Fibroblast of lung (primary cell): ENCODE results near the gene CMTR2. TPM values are rescaled to one million over a fixed set of nuclear protein-coding genes. Genes with fewer than 3 reads are reported as not detected.

Experiments used
- DNase-seq, 2 donors: peaks; one replicate each; pipeline versions ENCODE4 v3.0.0 to v3.0.0-alpha.2; 2010; ENCODE audit warnings: low read depth in 2 of 2
- H2AFZ ChIP-seq: 2 replicates; pipeline ENCODE4 v1.5.1; 2012; ENCODE audit warnings: low read length, control low read depth, inconsistent platforms
- H3K27ac ChIP-seq: 2 replicates; pipeline ENCODE4 v1.5.1; 2011; ENCODE audit warnings: low read length, control low read depth; ENCODE audit not compliant: insufficient read depth
- H3K27me3 ChIP-seq: 2 replicates; pipeline ENCODE4 v1.5.1; 2011; ENCODE audit warnings: mild to moderate bottlenecking, low read length; ENCODE audit not compliant: control insufficient read depth, insufficient read depth
- H3K36me3 ChIP-seq: 2 replicates; pipeline ENCODE4 v1.5.1; 2011; ENCODE audit warnings: low read length; ENCODE audit not compliant: control insufficient read depth, insufficient read depth
- H3K4me1 ChIP-seq: 2 replicates; pipeline ENCODE4 v1.5.1; 2011; ENCODE audit warnings: low read length; ENCODE audit not compliant: control insufficient read depth, insufficient read depth; ENCODE audit errors: extremely low read depth
- H3K4me2 ChIP-seq: 2 replicates; pipeline ENCODE4 v1.5.1; 2011; ENCODE audit warnings: low read length, control low read depth; ENCODE audit not compliant: insufficient read depth; ENCODE audit errors: extremely low read depth
- H3K4me3 ChIP-seq, 4 experiments: fragments of 200-600 bp in 1 of 4; sonication (generic) in 1 of 4; replicated peaks in 1 of 4; 2 replicates each; pipeline ENCODE4 v1.5.1; 2011 to 2016; ENCODE audit warnings: low read length in 4 of 4, low read depth in 3 of 4, mild to moderate bottlenecking in 3 of 4, control low read depth in 2 of 4, inconsistent platforms in 1 of 4, mixed read lengths in 1 of 4; ENCODE audit not compliant: insufficient read depth in 1 of 4; ENCODE audit errors: control extremely low read depth in 1 of 4
- H3K79me2 ChIP-seq: 2 replicates; pipeline ENCODE4 v1.5.1; 2012; ENCODE audit warnings: mild to moderate bottlenecking, low read length, inconsistent platforms; ENCODE audit not compliant: control insufficient read depth, insufficient read depth
- H3K9ac ChIP-seq: 2 replicates; pipeline ENCODE4 v1.5.1; 2011; ENCODE audit warnings: mild to moderate bottlenecking, low read length, control low read depth; ENCODE audit not compliant: insufficient read depth
- H3K9me3 ChIP-seq: 2 replicates; pipeline ENCODE4 v1.5.1; 2012; ENCODE audit warnings: low read depth, low read length; ENCODE audit not compliant: control insufficient read depth, insufficient read depth
- H4K20me1 ChIP-seq: 2 replicates; pipeline ENCODE4 v1.5.1; 2011; ENCODE audit warnings: low read length; ENCODE audit not compliant: control insufficient read depth, insufficient read depth; ENCODE audit errors: extremely low read depth
- EZH2 ChIP-seq: IDR thresholded peaks from 2 replicates; pipeline ENCODE4 v1.5.1; 2012; ENCODE audit warnings: low read length, control low read depth, mild to moderate bottlenecking; ENCODE audit errors: missing control alignments
- polyA plus RNA-seq, 2 donors: library from polyadenylated mRNA; depleted of rRNA in 1 of 2; stranded (reverse) in 1 of 2; unstranded in 1 of 2; fragments of >200 nt; gene quantifications; 2 replicates each; pipeline ENCODE4 v1.2.1, GENCODE V29; 2011 to 2012; ENCODE audit warnings: missing spikeins in 1 of 2
- total RNA-seq: library from RNA; depleted of rRNA; stranded (reverse); fragments of >200 nt; gene quantifications from 2 replicates; pipeline ENCODE4 v1.2.1, GENCODE V29; 2014
- TF ChIP-seq, protein P1 (sequence below), 2 donors: IDR thresholded peaks in 1 of 2; conservative IDR thresholded peaks in 1 of 2; 1 replicate in 1 of 2; 2 replicates in 1 of 2; pipeline ENCODE4 v1.5.1; 2011 to 2012; ENCODE audit warnings: low read length in 2 of 2, control low read depth in 1 of 2, inconsistent platforms in 1 of 2, low read depth in 1 of 2, mild to moderate bottlenecking in 1 of 2

CMTR2 gene
- total and polyA plus RNA-seq, 2 donors (not counting 1 experiment from before 2014, with no cell fraction given), result 22.1 to 29.2 TPM

GRCh38 chr16:71259086-71259485 lies 30.1 kb downstream of the CMTR2 start:
- no peak overlapping the region for H3K27ac ChIP-seq
- no peak overlapping the region for H3K4me2 ChIP-seq
- no peaks in the 10 kb centered on the region for H3K4me1 ChIP-seq
- no peaks in the 10 kb centered on the region for H4K20me1 ChIP-seq
- H3K79me2 ChIP-seq, result no peaks in the 10 kb centered on the region
- no peaks in the 10 kb centered on the region for H3K27me3 ChIP-seq
- no peaks in the 10 kb centered on the region for H3K9me3 ChIP-seq
- no peak overlapping the region for H3K9ac ChIP-seq
- no peak overlapping the region for H3K4me3 ChIP-seq
- no peaks in the 10 kb centered on the region for H3K36me3 ChIP-seq
- H2AFZ ChIP-seq, result no peak overlapping the region
- TF ChIP-seq, protein P1, sequence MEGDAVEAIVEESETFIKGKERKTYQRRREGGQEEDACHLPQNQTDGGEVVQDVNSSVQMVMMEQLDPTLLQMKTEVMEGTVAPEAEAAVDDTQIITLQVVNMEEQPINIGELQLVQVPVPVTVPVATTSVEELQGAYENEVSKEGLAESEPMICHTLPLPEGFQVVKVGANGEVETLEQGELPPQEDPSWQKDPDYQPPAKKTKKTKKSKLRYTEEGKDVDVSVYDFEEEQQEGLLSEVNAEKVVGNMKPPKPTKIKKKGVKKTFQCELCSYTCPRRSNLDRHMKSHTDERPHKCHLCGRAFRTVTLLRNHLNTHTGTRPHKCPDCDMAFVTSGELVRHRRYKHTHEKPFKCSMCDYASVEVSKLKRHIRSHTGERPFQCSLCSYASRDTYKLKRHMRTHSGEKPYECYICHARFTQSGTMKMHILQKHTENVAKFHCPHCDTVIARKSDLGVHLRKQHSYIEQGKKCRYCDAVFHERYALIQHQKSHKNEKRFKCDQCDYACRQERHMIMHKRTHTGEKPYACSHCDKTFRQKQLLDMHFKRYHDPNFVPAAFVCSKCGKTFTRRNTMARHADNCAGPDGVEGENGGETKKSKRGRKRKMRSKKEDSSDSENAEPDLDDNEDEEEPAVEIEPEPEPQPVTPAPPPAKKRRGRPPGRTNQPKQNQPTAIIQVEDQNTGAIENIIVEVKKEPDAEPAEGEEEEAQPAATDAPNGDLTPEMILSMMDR (conservative IDR thresholded peaks at IDR 0.05 in 1 of 2, IDR thresholded peaks at IDR 0.05 in 1 of 2; ENCODE audit: low read depth in 1 of 2, low read length in 2 of 2), result no peak
- no peak for TF ChIP-seq EZH2
- DNase-seq, result no peak

DNA sequence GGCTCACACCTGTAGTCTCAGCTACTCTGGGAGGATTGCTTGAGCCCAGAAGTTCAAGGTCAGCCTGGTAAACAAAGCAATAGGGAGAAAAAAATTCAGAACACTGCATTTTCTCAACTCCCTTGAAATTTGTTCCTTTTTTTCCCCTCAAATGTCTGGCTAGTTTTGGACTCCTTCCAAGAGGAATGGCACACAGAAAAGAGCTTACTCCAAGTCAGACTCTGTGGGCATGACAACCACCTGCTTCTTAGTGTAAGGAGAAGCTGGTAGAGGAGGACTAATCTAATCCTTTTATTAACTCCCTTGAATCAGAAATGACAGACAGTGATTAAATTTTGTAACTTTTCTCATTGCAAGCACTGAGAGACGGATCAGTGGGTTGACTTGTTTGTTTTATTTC lies 30.8 kb downstream of the CMTR2 start:
- H2AFZ ChIP-seq, result no peak overlapping the region
- H4K20me1 ChIP-seq, result no peaks in the 10 kb centered on the region
- H3K9ac ChIP-seq, result no peak overlapping the region
- no peaks in the 10 kb centered on the region for H3K9me3 ChIP-seq
- H3K79me2 ChIP-seq, result no peaks in the 10 kb centered on the region
- H3K27me3 ChIP-seq, result no peaks in the 10 kb centered on the region
- no peak overlapping the region for H3K27ac ChIP-seq
- TF ChIP-seq, protein P1 (conservative IDR thresholded peaks at IDR 0.05 in 1 of 2, IDR thresholded peaks at IDR 0.05 in 1 of 2; ENCODE audit: low read depth in 1 of 2, low read length in 2 of 2), result no peak
- no peak for TF ChIP-seq EZH2
- H3K4me3 ChIP-seq, result no peak overlapping the region
- H3K36me3 ChIP-seq, result no peaks in the 10 kb centered on the region
- no peak overlapping the region for H3K4me2 ChIP-seq
- no peak for DNase-seq
- H3K4me1 ChIP-seq, result no peaks in the 10 kb centered on the region

DNA sequence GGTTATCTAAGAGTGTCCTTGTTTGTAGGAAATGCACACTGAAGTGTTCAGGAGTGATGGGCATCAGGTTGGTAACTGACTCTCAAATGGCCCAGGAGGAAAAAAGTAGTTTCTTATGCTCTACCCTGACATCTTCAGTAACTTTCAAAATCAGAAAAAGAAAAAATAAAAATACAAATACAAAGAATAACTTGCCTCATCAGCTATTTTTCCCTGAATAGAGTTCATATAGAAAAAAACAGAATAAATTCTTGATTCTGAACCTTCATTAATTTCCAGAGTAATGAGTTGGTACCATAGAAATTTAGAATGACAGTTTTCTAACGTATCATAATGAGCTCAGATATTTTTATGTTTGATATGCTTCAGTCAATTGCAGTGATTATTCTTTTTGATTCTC lies 31.4 kb downstream of the CMTR2 start:
- TF ChIP-seq EZH2, result no peak
- TF ChIP-seq, protein P1 (conservative IDR thresholded peaks at IDR 0.05 in 1 of 2, IDR thresholded peaks at IDR 0.05 in 1 of 2; ENCODE audit: low read depth in 1 of 2, low read length in 2 of 2), result no peak
- no peak overlapping the region for H3K4me2 ChIP-seq
- no peaks in the 10 kb centered on the region for H4K20me1 ChIP-seq

More for the DNA sequence above, 31.4 kb downstream of the CMTR2 start:
- no peaks in the 10 kb centered on the region for H3K36me3 ChIP-seq
- H3K4me1 ChIP-seq, result no peaks in the 10 kb centered on the region
- H3K9ac ChIP-seq, result no peak overlapping the region
- H3K4me3 ChIP-seq, result no peak overlapping the region
- H3K79me2 ChIP-seq, result no peaks in the 10 kb centered on the region
- no peak for DNase-seq
- H3K9me3 ChIP-seq, result no peaks in the 10 kb centered on the region
- H2AFZ ChIP-seq, result no peak overlapping the region
- H3K27me3 ChIP-seq, result no peaks in the 10 kb centered on the region
- H3K27ac ChIP-seq, result no peak overlapping the region
